ENCODE data around the gene MAP3K5.
A peak's percentile ranks its signal among the peaks of the same experiment; 100 is the strongest.

MAP3K5 gene

DNA sequence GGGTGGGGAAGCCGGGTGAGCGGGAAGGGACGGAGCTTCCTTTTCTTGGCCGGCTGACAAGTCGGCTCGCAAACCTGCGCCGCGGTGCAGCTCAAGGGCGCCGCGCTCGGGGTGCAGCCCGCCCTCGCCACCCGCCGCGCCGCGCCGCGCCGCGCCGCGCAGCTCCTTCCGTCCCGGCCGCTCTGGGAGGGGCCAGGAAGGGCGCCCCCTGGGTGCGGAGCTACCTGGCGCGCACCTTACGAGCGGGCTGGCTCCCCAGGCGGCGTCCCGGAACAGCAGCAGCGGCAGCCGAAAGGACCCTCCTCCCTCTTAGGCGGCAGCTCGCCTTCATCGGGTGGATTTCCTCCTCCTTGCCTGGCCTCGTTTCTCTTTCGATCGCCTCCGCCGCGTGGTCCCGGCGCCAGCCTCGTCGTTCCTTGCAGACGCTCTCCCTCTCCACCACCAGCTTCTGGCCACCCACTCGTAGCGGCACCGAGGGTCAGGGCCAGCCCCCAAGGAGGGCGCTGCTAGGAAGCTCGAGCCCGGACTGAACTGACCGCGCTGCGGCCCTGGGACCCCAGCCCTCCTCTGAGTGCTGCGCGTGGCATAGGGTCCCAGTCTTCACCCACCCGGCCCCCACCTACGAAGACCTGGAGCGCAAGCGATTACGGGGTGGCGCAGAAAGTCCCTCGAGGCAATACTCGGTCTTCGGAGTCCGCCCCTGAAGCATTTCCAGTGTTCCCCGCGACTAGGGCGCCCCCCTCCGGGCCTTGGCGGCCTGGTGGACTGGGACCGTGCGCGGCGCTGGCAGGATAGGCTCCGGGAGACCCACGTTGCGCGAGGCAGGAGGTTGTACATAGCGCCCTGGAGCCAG is at the start of gene MAP3K5:
Gene MAP3K5, minus strand, starts transcription at position 68 of the 853 bp plus-strand sequence. CDS start 320 bp downstream, outside the sequence.
- Histone ChIP-seq H2AFZ (ENCODE audit: low read length) (peak within 1 kb of the TSS; percentile 36; the same call in 1 of the 2 replicates), H3K79me2 (ENCODE audit: insufficient read depth, low read length) (peaks cover 19% of the 10 kb centered on the region), H3K4me2 (ENCODE audit: low read length) (peak within 1 kb of the TSS; percentile 76), H3K9me3 (ENCODE audit: low read length) (no peaks in the 10 kb centered on the region), H3K27me3 (ENCODE audit: insufficient read depth, low read length) (no peaks in the 10 kb centered on the region), H3K4me1 (ENCODE audit: insufficient read depth, low read length, severe bottlenecking) (peaks cover 30% of the 10 kb centered on the region), H3K36me3 (ENCODE audit: insufficient read depth, low read length) (peaks cover 17% of the 10 kb centered on the region), H4K20me1 (ENCODE audit: insufficient read depth, low read length) (no peaks in the 10 kb centered on the region), H3K9me2 (ENCODE audit: low read depth, low read length) (no peaks in the 10 kb centered on the region), H3K27ac (ENCODE audit: low read depth, low read length, poor library complexity, severe bottlenecking) (peak within 1 kb of the TSS; percentile 88), H3K9ac (ENCODE audit: low read length) (peak within 1 kb of the TSS; percentile 89), H3F3A (ENCODE audit: insufficient read depth, low read length) (no peaks in the 10 kb centered on the region), H3K4me3 (ENCODE audit: low read depth, low read length, poor library complexity, severe bottlenecking) (peak within 1 kb of the TSS; percentile 81)
- no peak for TF ChIP-seq EZH2 (IDR thresholded peaks at IDR 0.05; ENCODE audit: borderline replicate concordance, low read length)
- TF ChIP-seq CTCF (IDR thresholded peaks at IDR 0.05; ENCODE audit: low read length) = peak; percentile 86

DNA sequence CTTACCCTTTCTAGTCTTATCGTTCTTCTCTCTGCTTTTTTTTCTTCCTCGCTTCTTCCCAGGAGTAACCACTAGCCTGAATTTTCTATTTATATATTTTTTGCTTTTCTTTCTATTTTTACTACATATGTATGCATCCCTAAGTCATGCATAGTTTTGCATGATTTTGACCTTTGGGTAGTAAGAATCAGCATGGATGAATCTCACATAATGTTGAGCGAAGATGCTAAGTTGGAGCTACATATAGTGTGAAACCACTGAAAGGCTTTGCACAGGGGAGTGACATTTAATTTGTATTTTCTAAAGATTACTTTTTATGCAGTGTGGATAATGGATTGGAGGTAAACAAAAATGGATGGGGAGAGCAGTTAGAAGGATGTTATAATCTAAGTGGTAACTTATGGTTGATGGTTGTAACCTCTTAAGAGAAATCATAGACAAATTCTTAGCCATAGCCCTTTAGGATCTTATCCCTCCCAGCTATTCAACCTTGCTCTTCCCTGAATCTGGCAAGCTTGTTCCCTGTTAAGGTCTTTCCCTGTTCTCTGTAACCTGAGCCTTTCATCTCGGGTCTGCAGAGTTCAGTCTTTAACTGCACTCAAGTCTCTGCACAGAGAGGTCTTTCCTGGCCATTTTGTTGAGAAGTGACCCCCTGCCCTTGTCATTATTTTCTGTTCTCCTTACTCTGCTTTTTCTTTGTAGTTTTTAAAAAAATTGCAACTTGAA is 48.2 kb upstream of the MAP3K5 start:
- Histone ChIP-seq H2AFZ (ENCODE audit: low read length) (no peak overlapping the region), H3K27me3 (ENCODE audit: insufficient read depth, low read length) (no peaks in the 10 kb centered on the region), H3K27ac (ENCODE audit: low read depth, low read length, poor library complexity, severe bottlenecking) (no peak overlapping the region), H3K36me3 (ENCODE audit: insufficient read depth, low read length) (peaks cover 1% of the 10 kb centered on the region; the same call in 1 of the 2 replicates), H3K4me3 (ENCODE audit: low read depth, low read length, poor library complexity, severe bottlenecking) (no peak overlapping the region), H3K4me2 (ENCODE audit: low read length) (no peak overlapping the region), H3K4me1 (ENCODE audit: insufficient read depth, low read length, severe bottlenecking) (no peaks in the 10 kb centered on the region), H3K79me2 (ENCODE audit: insufficient read depth, low read length) (0 out of 2 replicates have a peak, but pooled peaks cover 3% of the 10 kb centered on the region), H4K20me1 (ENCODE audit: insufficient read depth, low read length) (no peaks in the 10 kb centered on the region), H3K9me3 (ENCODE audit: low read length) (no peaks in the 10 kb centered on the region), H3F3A (ENCODE audit: insufficient read depth, low read length) (no peaks in the 10 kb centered on the region), H3K9me2 (ENCODE audit: low read depth, low read length) (no peaks in the 10 kb centered on the region), H3K9ac (ENCODE audit: low read length) (no peak overlapping the region)
- TF ChIP-seq EZH2 (IDR thresholded peaks at IDR 0.05; ENCODE audit: borderline replicate concordance, low read length) = no peak
- TF ChIP-seq CTCF (IDR thresholded peaks at IDR 0.05; ENCODE audit: low read length) = no peak

DNA sequence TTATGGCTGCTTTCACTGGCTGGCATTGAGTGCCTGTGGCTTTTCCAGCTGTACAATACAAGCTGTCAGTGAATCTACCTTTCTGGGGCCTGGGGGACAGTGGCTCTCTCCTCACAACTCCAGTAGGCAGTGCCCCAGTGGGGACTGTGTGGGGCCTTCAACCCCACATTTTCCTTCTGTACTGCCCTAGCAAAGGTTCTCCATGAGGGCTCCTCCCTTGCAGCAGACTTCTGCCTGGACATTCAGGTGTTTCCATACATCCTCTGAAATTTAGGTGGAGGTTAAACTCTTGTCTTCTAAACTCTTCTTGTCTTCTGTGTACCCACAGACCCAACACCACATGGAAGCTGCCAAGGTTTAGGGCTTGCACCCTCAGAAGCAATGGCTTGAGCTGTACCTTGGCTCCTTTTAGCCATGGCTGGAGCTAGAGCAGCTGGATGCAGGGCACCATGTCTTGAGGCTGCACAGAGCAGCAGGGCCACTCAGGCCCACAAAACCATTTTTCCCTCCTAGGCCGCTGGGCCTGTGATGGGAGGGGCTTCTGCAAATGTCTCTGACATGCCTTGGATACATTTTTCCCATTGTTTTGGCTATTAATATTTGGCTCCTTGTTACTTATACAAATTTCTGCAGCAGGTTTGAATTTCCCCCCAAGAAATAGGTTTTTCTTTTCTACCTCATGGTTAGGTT is 39.7 kb upstream of the MAP3K5 start:
- H3K79me2 ChIP-seq (ENCODE audit: insufficient read depth, low read length) = no peaks in the 10 kb centered on the region
- H4K20me1 ChIP-seq (ENCODE audit: insufficient read depth, low read length) = no peaks in the 10 kb centered on the region
- no peak for TF ChIP-seq CTCF (IDR thresholded peaks at IDR 0.05; ENCODE audit: low read length)
- TF ChIP-seq EZH2 (IDR thresholded peaks at IDR 0.05; ENCODE audit: borderline replicate concordance, low read length) = no peak
- H3K4me1 ChIP-seq (ENCODE audit: insufficient read depth, low read length, severe bottlenecking) = no peaks in the 10 kb centered on the region
- no peaks in the 10 kb centered on the region for H3K9me2 ChIP-seq (ENCODE audit: low read depth, low read length)
- H3F3A ChIP-seq (ENCODE audit: insufficient read depth, low read length) = no peaks in the 10 kb centered on the region
- no peak overlapping the region for H3K4me2 ChIP-seq (ENCODE audit: low read length)
- H3K27me3 ChIP-seq (ENCODE audit: insufficient read depth, low read length) = no peaks in the 10 kb centered on the region
- no peak overlapping the region for H3K9ac ChIP-seq (ENCODE audit: low read length)
- peaks cover 73% of the 10 kb centered on the region for H3K36me3 ChIP-seq (ENCODE audit: insufficient read depth, low read length)
- no peak overlapping the region for H3K4me3 ChIP-seq (ENCODE audit: low read depth, low read length, poor library complexity, severe bottlenecking)
- peaks cover 18% of the 10 kb centered on the region for H3K9me3 ChIP-seq (ENCODE audit: low read length)
- H2AFZ ChIP-seq (ENCODE audit: low read length) = no peak overlapping the region
- no peak overlapping the region for H3K27ac ChIP-seq (ENCODE audit: low read depth, low read length, poor library complexity, severe bottlenecking)

All from OCI-LY1 (cell line).